LNCaP clone FGC (cell line): ENCODE measurements around the gene NAA15.
A peak's percentile ranks its signal among the peaks of the same experiment; 100 is the strongest.

ENCODE experiments used
- DNase-seq: peaks from one replicate; pipeline ENCODE4 v3.0.0-alpha.2; 2011; ENCODE audit warnings: low read depth
- H3K4me3 ChIP-seq: 2 replicates; pipeline ENCODE4 v1.5.1; 2011; ENCODE audit warnings: mild to moderate bottlenecking, low read depth, low read length, control low read depth
- TF ChIP-seq, protein P1 (sequence below): IDR thresholded peaks from 2 replicates; pipeline ENCODE4 v1.5.1; 2012; ENCODE audit warnings: mild to moderate bottlenecking; ENCODE audit not compliant: control insufficient read depth, insufficient read depth; ENCODE audit errors: extremely low read depth

NAA15 gene

DNA sequence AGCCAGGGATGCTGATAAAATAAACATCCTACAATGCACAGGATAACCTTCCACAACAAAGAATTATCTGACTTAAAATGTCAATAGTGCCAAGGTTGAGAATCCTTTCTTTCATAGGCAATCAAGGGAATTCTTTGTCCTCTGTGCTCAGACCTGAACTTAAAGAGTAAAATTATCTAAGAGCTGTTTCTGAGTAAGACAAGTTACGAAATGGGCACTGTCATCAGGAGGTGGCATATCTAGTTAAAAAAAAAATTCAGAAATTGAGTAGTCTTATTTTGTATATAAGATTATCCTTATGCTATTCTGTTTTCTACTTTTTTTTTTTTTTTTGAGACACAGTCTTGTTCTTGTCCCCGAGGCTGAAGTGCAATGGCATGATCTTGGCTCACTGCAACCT, 149.3 kb downstream of the NAA15 start:
- TF ChIP-seq, protein P1, sequence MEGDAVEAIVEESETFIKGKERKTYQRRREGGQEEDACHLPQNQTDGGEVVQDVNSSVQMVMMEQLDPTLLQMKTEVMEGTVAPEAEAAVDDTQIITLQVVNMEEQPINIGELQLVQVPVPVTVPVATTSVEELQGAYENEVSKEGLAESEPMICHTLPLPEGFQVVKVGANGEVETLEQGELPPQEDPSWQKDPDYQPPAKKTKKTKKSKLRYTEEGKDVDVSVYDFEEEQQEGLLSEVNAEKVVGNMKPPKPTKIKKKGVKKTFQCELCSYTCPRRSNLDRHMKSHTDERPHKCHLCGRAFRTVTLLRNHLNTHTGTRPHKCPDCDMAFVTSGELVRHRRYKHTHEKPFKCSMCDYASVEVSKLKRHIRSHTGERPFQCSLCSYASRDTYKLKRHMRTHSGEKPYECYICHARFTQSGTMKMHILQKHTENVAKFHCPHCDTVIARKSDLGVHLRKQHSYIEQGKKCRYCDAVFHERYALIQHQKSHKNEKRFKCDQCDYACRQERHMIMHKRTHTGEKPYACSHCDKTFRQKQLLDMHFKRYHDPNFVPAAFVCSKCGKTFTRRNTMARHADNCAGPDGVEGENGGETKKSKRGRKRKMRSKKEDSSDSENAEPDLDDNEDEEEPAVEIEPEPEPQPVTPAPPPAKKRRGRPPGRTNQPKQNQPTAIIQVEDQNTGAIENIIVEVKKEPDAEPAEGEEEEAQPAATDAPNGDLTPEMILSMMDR = no peak
- DNase-seq = no peak
- H3K4me3 ChIP-seq = no peak overlapping the region

DNA sequence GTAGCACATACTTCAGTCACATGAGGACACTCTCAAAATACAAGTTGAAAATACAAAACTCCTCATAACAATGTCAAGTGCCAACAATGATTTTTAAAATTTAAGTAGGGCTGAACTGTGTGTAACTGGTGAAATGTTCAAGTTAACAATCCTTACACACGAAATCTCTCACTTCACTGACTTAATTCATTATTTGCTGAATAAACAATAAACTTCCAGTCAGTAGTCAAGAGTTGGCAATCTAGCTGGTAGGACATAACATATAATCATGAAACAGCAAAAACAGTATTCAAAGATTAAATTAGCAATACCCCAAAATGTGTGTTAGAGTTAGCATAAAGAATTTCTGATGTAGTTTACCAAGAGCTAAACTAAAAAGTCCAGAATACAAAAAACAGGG, 150.7 kb downstream of the NAA15 start:
- TF ChIP-seq, protein P1 = no peak
- peak overlapping the region; percentile 93 for H3K4me3 ChIP-seq
- no peak for DNase-seq

DNA sequence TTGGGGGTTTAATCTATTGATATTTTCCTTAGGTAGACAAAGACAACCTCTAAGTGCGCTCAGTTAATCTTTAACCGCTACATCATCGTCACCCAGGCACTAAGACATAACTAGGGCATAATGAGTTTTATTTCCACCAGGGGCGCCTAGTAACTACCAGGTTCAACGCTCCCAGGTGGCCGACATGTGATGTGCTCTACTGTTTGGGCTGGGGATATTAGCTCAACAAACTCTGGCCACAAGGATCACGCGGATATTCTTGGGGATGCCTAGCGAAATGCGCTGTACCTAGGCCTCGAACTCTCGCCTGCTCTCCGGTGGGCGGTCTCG, 151.7 kb downstream of the NAA15 start:
- TF ChIP-seq, protein P1 = peak; percentile 55

DNA sequence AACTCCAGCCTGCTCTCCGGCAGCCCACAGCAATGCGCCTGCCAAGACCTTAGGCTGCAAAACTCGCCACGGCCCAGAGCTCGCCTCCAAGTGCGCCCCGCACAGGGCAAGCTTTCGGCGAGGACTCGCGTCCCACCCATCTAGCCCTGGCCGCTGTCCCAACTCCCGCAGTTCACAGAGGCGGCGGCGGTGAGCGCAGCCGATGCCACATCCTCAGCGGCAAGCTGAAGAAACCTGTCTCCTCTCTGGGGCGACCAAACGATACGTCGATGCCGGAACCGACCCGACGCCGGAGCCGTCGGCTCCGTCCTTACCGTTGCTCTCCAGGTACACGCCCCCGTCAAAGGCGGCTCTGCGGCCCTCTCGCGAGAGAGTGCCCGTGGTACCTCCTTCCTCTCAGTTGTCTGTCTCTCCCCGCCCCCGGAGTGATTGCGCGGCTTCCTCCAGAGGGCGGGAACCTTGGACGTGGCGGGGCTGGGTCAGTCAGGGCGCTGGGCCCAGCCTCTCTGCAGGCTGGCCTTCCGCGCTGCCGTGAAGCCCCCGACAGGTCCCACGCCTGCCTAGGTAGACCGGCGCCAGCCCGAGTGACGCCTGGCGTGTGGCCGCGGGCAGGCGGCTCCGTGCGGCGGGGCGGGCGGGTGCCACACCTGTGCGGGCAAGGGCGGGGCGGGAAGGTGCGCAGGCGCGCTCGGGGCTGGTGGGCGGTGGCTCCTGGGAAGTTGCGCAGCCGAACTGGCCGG, 152.2 kb downstream of the NAA15 start:
- TF ChIP-seq, protein P1 = 0 out of 2 replicates have a peak, but pooled peaks have one; percentile 13
- H3K4me3 ChIP-seq = peak overlapping the region; percentile 93
- peak; percentile 93 for DNase-seq

More for the DNA sequence above, 151.7 kb downstream of the NAA15 start:
- DNase-seq = peak; percentile 75
- peak overlapping the region; percentile 93 for H3K4me3 ChIP-seq

DNA sequence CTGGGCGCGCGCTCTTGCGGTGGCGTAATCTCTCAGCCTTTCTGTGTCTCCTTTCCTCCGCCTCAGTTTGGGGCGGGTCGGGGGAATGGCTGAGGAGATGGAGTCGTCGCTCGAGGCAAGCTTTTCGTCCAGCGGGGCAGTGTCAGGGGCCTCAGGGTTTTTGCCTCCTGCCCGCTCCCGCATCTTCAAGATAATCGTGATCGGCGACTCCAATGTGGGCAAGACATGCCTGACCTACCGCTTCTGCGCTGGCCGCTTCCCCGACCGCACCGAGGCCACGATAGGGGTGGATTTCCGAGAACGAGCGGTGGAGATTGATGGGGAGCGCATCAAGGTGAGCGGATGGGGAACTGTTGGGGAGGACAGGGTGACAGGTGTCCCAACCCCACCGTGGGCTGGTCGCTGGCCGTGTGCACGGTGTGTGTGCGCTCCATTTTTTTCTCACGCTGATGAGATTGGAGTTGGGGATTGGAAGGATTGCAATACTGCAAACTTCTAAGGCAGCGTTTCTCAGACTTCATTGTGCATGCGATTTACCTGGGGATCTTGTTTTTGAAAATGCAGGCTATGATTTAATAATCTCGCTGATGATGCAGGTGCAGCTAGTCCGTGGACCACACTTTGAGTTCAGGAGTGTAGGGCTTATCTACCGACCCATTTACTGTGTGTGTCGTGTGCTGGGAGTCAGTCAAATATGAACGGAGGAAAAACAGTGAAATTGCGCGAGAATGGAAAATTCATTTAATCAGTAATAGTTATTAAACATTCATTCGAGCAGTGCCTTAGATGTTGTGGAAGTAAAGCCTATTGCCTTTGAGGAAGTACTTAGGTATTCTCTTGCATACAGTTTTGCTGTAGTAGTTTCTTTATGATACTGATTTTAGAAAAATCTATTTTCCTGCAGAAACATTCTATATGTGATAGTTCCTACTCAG, 153.1 kb downstream of the NAA15 start, which contains the start of gene RAB33B:
Gene RAB33B, plus strand, starts transcription at position 11 of the 935 bp plus-strand sequence. Its CDS starts 75 bp downstream, at position 86.
- TF ChIP-seq, protein P1 = peak; percentile 37
- DNase-seq = no peak
- peak within 1 kb of the TSS; percentile 93 for H3K4me3 ChIP-seq

DNA sequence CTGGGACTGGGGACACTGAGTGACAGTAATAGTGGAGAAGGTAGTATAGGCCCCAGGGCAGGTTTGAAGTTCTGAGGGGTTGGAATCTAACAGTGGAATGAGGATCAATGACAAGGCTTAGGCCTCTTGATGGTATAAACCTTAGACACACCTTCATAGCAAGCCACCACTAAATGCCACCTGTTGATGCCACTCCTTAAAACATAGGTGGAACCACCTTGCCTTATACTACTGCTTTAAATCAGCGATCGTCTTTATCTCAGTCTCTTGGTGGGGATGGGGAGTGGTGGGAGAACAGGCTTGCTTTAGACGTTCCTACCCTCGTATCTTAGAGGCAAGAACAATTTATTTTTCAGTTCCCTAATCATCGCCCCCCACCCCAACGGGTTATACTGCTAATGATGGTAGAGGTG, 153.8 kb downstream of the NAA15 start:
- TF ChIP-seq, protein P1 = no peak
- peak overlapping the region; percentile 93 for H3K4me3 ChIP-seq
- DNase-seq = no peak
